Inflammatory macrophage treated with lipopolysaccharide for 4 hours (primary cell): Measurements from ENCODE around the gene TRERF1.
"Not testable (repeated sequence)": the region's sequence is repeated elsewhere in the genome, so short reads cannot be mapped to it uniquely, and the experiment has no call there.

Experiments
- DNase-seq: peaks from one replicate; pipeline ENCODE4 v3.0.0-alpha.2; 2020

TRERF1 gene, protein sequence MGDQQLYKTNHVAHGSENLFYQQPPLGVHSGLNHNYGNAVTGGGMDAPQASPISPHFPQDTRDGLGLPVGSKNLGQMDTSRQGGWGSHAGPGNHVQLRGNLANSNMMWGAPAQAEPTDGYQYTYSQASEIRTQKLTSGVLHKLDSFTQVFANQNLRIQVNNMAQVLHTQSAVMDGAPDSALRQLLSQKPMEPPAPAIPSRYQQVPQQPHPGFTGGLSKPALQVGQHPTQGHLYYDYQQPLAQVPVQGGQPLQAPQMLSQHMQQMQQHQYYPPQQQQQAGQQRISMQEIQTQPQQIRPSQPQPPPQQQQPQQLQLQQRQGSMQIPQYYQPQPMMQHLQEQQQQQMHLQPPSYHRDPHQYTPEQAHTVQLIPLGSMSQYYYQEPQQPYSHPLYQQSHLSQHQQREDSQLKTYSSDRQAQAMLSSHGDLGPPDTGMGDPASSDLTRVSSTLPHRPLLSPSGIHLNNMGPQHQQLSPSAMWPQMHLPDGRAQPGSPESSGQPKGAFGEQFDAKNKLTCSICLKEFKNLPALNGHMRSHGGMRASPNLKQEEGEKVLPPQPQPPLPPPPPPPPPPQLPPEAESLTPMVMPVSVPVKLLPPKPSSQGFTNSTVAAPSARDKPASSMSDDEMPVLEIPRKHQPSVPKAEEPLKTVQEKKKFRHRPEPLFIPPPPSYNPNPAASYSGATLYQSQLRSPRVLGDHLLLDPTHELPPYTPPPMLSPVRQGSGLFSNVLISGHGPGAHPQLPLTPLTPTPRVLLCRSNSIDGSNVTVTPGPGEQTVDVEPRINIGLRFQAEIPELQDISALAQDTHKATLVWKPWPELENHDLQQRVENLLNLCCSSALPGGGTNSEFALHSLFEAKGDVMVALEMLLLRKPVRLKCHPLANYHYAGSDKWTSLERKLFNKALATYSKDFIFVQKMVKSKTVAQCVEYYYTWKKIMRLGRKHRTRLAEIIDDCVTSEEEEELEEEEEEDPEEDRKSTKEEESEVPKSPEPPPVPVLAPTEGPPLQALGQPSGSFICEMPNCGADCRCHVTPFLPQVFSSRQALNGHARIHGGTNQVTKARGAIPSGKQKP (N-terminal part only)

DNA sequence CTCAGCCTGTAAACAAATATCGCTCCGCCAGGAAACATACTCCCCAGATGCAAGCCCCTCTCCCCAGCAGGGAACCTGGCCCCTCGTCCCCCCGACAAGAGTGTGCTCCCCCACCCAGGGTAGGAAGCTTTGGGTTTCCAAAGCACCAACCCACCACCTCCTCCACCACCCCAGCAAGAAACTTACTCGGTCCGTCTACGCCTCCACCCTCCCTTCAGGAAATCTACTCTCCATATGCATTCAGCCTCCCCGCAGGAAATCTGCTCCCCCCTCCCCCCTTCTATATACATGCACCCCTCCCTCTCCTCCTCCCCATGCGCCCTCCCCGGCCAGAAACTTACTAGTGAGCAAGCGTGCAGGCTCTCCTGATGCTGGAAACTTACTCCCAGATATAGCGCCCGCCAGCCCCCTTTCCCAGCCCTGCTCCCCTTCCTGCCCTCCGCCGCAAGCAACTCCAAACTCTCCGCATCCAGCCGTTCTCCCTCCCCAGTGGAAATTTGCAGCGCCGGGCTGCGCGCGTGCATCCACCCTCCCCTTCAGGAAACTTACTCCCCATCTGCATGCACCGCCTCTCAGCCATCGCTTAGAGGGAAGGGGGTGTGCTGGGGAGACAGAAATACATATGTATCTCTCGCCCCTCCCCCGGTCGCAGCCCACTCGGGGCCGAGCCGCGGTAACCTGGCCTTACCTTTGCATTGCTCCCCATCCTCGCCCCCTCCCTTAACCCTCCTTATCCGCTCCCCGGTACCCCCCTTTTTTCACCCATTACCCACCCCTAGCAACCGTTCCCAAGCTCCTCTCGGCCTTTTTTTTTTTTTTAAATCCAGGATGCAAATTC lies at the start of gene TRERF1:
TSS of gene TRERF1 (minus strand) at position 594 of the 838 bp plus-strand sequence. CDS start 182,336 bp downstream, outside the sequence.
- peak; percentile 26 for DNase-seq

GRCh38 chr6:42498473-42499128 lies 46.9 kb upstream of the TRERF1 start:
- no peak for DNase-seq

GRCh38 chr6:42493914-42494539 lies 42.3 kb upstream of the TRERF1 start:
- DNase-seq = no peak

GRCh38 chr6:42488129-42488528 lies 36.4 kb upstream of the TRERF1 start:
- no peak for DNase-seq

- DNase-seq = no peak
Observed at GRCh38 chr6:42484261-42484660, 32.5 kb upstream of the TRERF1 start.

GRCh38 chr6:42482174-42482573 lies 30.4 kb upstream of the TRERF1 start:
- DNase-seq = no peak

DNA sequence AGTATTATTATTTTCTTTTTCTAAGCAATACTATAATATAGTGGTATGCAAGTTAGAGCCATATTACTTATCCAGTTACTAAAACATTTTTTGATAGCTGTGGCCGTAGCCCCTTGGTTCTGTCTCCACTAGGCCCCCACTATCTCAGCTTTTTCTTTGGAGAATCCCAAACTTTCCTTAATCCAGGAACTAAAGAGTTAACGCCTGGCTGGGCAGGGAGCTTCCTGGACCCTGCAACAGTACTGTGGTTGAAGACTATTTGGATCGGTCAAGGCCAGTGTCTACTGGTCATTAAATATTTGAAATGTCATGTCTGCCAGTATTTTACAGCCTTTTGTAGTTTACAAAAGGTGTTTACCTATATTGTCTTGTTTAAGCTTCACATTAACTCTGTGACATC lies 20.0 kb upstream of the TRERF1 start:
- no peak for DNase-seq

- no peak for DNase-seq
Observed at GRCh38 chr6:42471142-42471541, 19.4 kb upstream of the TRERF1 start.

- no peak for DNase-seq
Observed at GRCh38 chr6:42468273-42468672, 16.5 kb upstream of the TRERF1 start.

- DNase-seq = no peak
Observed at GRCh38 chr6:42467651-42468050, 15.9 kb upstream of the TRERF1 start.

DNA sequence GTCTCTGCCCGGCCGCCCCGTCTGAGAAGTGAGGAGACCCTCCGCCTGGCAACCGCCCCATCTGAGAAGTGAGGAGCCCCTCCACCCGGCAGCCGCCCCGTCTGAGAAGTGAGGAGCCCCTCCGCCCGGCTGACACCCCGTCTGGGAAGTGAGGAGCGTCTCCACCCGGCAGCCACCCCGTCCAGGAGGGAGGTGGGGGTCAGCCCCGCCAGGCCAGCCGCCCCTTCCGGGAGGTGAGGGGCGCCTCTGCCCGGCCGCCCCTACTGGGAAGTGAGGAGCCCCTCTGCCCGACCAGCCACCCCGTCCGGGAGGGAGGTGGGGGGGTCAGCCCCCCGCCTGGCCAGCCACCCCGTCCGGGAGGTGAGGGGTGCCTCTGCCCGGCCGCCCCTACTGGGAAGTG lies 14.7 kb upstream of the TRERF1 start:
- DNase-seq = not testable (repeated sequence)

- no peak for DNase-seq
Observed at GRCh38 chr6:42462474-42462972, 10.8 kb upstream of the TRERF1 start.

DNA sequence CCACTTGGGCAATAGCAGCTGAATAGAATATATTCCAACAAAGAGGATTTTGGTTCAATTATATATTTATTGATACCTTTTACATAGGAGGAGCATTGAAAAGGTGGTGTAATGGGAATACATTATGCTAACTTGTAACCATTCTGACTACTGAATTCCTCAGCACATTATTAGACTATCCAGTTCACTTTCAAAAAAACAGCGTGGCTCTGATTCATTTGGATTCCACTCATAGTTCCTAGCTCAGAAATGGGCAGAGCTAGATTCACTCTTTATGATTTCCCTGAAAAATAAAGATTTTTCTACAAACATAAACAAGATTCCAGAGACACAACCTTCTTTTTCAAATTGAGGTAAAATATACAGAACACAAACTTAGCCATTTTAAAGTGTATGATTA lies 9.2 kb upstream of the TRERF1 start:
- DNase-seq = no peak

GRCh38 chr6:42459888-42460287 lies 8.2 kb upstream of the TRERF1 start:
- no peak for DNase-seq

DNA sequence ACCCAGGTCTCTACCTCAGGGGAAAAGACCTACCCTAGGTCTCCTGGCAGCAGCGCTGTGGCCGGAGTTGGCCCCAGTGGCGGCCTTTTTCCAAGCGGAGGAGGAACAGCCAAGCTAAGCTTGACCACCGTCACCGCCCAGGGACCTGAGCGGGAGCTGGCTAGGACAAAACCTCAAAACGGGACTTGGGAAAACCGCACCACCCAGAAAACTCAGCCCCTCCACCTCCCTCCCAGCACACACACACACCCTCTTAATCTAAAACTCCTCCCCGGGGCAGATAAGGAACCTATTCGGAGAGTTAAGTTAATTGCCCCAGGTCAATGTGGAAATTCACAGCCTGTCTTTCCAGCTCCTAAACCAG lies 2.7 kb upstream of the TRERF1 start:
- no peak for DNase-seq

GRCh38 chr6:42453654-42454427 lies 2.1 kb upstream of the TRERF1 start:
- no peak for DNase-seq

- peak; percentile 35 for DNase-seq
Observed at GRCh38 chr6:42453031-42453653, 1.4 kb upstream of the TRERF1 start.

DNA sequence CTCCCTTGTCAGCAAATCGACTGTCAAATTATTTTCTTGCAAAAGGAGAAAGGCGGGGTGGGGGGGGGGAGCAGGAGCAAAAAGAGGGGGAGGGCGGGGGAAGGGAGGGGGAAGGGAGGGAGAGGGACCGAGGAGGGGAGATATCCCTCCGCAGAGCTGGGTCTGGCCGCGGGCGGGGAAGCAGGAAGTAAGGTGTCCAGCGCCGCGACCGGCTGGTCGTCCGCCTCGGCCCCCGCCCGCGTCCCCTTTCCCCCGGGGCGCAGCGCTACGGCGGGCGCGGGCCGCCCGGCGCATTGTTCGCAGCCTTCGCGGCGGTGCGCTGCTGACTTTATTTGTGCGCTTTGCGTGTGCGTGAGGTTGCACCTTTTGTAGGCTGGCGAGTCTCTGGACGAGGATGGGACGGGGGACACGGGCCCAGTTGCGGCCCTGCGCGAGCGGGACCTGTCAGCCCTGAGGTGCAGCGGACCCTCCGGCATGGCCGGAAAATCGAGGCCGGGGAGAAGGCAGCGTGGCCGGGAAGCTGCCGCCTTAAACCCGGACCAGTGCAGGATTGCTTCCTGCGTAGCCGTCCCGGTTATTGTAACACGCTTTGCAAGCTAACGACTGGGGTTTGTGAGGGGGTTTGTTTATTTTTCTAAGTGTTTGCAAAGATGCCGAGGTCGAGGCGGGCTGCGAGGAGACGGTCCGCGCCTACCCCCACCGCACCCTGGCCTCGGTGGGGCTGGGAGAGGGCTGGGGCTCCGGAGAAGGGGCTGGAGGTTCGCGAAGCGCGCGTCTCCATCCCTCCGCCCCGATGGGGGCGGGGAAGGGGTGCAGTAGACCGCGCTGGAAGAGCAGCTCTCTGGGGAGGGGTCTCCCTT lies 675 bp upstream of the TRERF1 start:
- peak; percentile 46 for DNase-seq
